HEK293 (cell line): ENCODE results near the gene OR8D1.

Experiments used
- CTCF ChIA-PET: fragments of 350-600 bp; formaldehyde crosslinking; extraction: SDS; loops from one replicate; lab custom pipeline; 2021; ENCODE audit warnings: antibody characterized with exemption; lab: Yijun Ruan, JAX
- POLR2A ChIA-PET: fragments of 300-600 bp; formaldehyde crosslinking; extraction: SDS; loops from one replicate; lab custom pipeline; 2020; ENCODE audit warnings: antibody characterized with exemption, inconsistent platforms; lab: Yijun Ruan, JAX
- H3K27ac ChIP-seq: fragments of 200-500 bp; sonication (Bioruptor generic); 2 replicates; pipeline ENCODE4 v1.5.1; 2014; ENCODE audit warnings: low read depth, low read length, control low read depth, inconsistent platforms; ENCODE audit errors: extremely low read depth
- H3K36me3 ChIP-seq, 2 experiments: fragments of 200-500 bp in 1 of 2; sonication (Bioruptor generic) in 1 of 2; 1 replicate in 1 of 2; 2 replicates in 1 of 2; pipeline ENCODE4 v1.5.1; 2014 to 2017; ENCODE audit warnings: inconsistent platforms in 2 of 2, low read length in 2 of 2; ENCODE audit not compliant: control insufficient read depth in 2 of 2, insufficient read depth in 1 of 2
- H3K4me1 ChIP-seq: fragments of 200-500 bp; sonication (Bioruptor generic); 2 replicates; pipeline ENCODE4 v1.5.1; 2014; ENCODE audit warnings: mild to moderate bottlenecking, low read length, inconsistent platforms; ENCODE audit not compliant: control insufficient read depth, insufficient read depth
- H3K4me3 ChIP-seq: 2 replicates; pipeline ENCODE4 v1.5.1; 2011; ENCODE audit warnings: low read depth, mild to moderate bottlenecking, control low read depth, low read length, moderate library complexity
- H3K9me3 ChIP-seq: fragments of 200-500 bp; sonication (Bioruptor generic); 2 replicates; pipeline ENCODE4 v1.5.1; 2014; ENCODE audit warnings: low read depth, low read length, inconsistent platforms; ENCODE audit not compliant: control insufficient read depth, insufficient read depth
- ATF2 ChIP-seq: fragments of 450-650 bp; formaldehyde crosslinking; IDR thresholded peaks from 2 replicates; pipeline ENCODE4 v1.5.1; 2016; ENCODE audit warnings: missing biosample characterization, missing genetic modification characterization, low read depth
- PATZ1 ChIP-seq: fragments of 450-650 bp; formaldehyde crosslinking; IDR thresholded peaks from 2 replicates; pipeline ENCODE4 v1.5.1; 2016; ENCODE audit warnings: missing biosample characterization, missing genetic modification characterization
- ZNF112 ChIP-seq: fragments of 450-650 bp; formaldehyde crosslinking; IDR thresholded peaks from 2 replicates; pipeline ENCODE4 v1.5.0; 2017; ENCODE audit warnings: missing biosample characterization, missing genetic modification characterization
- ZNF274 ChIP-seq, 2 experiments: fragments of 200-500 bp in 1 of 2; fragments of 450-650 bp in 1 of 2; sonication (Bioruptor generic) in 1 of 2; formaldehyde crosslinking in 1 of 2; IDR thresholded peaks; 2 replicates each; pipeline versions ENCODE4 v1.5.1 to v1.6.1; 2014 to 2016; ENCODE audit warnings: borderline replicate concordance in 1 of 2, inconsistent platforms in 1 of 2, low read length in 1 of 2, missing biosample characterization in 1 of 2, missing genetic modification characterization in 1 of 2
- ZNF280C ChIP-seq: fragments of 450-650 bp; formaldehyde crosslinking; IDR thresholded peaks from 2 replicates; pipeline ENCODE4 v1.5.1; 2016; ENCODE audit warnings: missing biosample characterization, missing genetic modification characterization
- ZNF626 ChIP-seq: fragments of 450-650 bp; sonication (Bioruptor Pico); formaldehyde crosslinking; IDR thresholded peaks from 2 replicates; pipeline ENCODE4 v1.5.1; 2018; ENCODE audit warnings: missing biosample characterization, missing genetic modification characterization, inconsistent platforms
- ZNF629 ChIP-seq: fragments of 450-650 bp; formaldehyde crosslinking; IDR thresholded peaks from 2 replicates; pipeline ENCODE4 v1.5.1; 2017; ENCODE audit warnings: missing biosample characterization, missing genetic modification characterization
- ZNF664 ChIP-seq: fragments of 450-650 bp; formaldehyde crosslinking; IDR thresholded peaks from 2 replicates; pipeline ENCODE4 v1.5.1; 2016; ENCODE audit warnings: missing biosample characterization, missing genetic modification characterization
- ZNF692 ChIP-seq: fragments of 450-650 bp; formaldehyde crosslinking; IDR thresholded peaks from 2 replicates; pipeline ENCODE4 v1.5.1; 2016; ENCODE audit warnings: missing biosample characterization, missing genetic modification characterization
- ZNF776 ChIP-seq: fragments of 450-650 bp; formaldehyde crosslinking; IDR thresholded peaks from 2 replicates; pipeline ENCODE4 v1.5.0; 2017; ENCODE audit warnings: missing biosample characterization, missing genetic modification characterization, borderline replicate concordance
- ZNF785 ChIP-seq: fragments of 450-650 bp; formaldehyde crosslinking; IDR thresholded peaks from 2 replicates; pipeline ENCODE4 v1.5.1; 2016; ENCODE audit warnings: missing biosample characterization, missing genetic modification characterization
- TF ChIP-seq, protein P1 (sequence below): fragments of 450-650 bp; formaldehyde crosslinking; IDR thresholded peaks from 2 replicates; pipeline ENCODE4 v1.5.1; 2016; ENCODE audit warnings: missing biosample characterization, missing genetic modification characterization
- TF ChIP-seq, protein P2 (sequence below): fragments of 450-650 bp; formaldehyde crosslinking; IDR thresholded peaks from 2 replicates; pipeline ENCODE4 v1.5.1; 2016; ENCODE audit warnings: missing biosample characterization, missing genetic modification characterization
- TF ChIP-seq, protein P3 (sequence below): fragments of 450-650 bp; formaldehyde crosslinking; conservative IDR thresholded peaks from 2 replicates; pipeline ENCODE4 v1.5.1; 2016; ENCODE audit warnings: low read depth, missing biosample characterization, missing genetic modification characterization

Gene OR8D1

DNA sequence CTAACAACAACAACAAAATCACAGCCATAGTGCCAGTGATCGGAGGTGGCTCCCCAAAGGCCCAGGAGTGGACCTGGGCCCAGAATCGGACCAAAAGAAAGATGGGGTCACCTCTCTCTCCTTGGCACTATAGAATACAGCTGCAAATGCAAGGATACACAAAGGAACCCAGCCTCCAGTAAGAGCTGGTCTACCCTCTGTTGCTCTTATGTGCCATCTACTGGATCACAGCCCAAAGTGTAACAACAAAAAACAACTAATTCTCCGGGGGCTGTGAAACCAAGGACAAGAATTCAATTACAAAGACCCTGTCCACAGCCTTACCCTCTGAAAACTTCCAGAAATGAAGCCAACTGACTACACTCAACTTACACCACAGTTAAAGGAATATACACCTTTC, 35.9 kb downstream of the OR8D1 start (continued):
- no peak for TF ChIP-seq ATF2 (tag by site-specific recombination)
- TF ChIP-seq ZNF626 (tag by site-specific recombination): no peak
- TF ChIP-seq ZNF664 (tag by site-specific recombination): no peak
- no peak for TF ChIP-seq ZNF785 (tag by site-specific recombination)
- no peak for TF ChIP-seq ZNF112 (tag by site-specific recombination)
- no peak for TF ChIP-seq ZNF274 (IDR thresholded peaks at IDR 0.05; ENCODE audit: low read length)
- TF ChIP-seq ZNF274 (tag by site-specific recombination; IDR thresholded peaks at IDR 0.05; ENCODE audit: borderline replicate concordance): no peak
- TF ChIP-seq, protein P1, sequence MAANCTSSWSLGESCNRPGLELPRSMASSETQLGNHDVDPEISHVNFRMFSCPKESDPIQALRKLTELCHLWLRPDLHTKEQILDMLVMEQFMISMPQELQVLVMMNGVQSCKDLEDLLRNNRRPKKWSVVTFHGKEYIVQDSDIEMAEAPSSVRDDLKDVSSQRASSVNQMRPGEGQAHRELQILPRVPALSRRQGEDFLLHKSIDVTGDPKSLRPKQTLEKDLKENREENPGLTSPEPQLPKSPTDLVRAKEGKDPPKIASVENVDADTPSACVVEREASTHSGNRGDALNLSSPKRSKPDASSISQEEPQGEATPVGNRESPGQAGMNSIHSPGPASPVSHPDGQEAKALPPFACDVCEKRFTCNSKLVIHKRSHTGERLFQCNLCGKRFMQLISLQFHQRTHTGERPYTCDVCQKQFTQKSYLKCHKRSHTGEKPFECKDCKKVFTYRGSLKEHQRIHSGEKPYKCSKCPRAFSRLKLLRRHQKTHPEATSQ (tag by site-specific recombination): no peak

GRCh38 chr11:124277207-124277606, 36.5 kb downstream of the OR8D1 start:
- no peak overlapping the region for H3K27ac ChIP-seq
- ChIA-PET CTCF (interaction anchor here (0.6 to 1.2 kb wide), 2 partner anchors 207 to 676 kb away, joined by 3 read pairs; no protein-coding TSS in a partner anchor), POLR2A (no interaction called here)
- H3K4me1 ChIP-seq: no peaks in the 10 kb centered on the region
- no peaks in the 10 kb centered on the region for H3K36me3 ChIP-seq
- no peak overlapping the region for H3K4me3 ChIP-seq
- H3K9me3 ChIP-seq: no peaks in the 10 kb centered on the region
- TF ChIP-seq PATZ1 (tag by site-specific recombination) (no peak), ZNF776 (no peak), ZNF280C (tag by site-specific recombination) (no peak), ZNF629 (tag by site-specific recombination) (no peak), ZNF692 (tag by site-specific recombination) (no peak)
- TF ChIP-seq, protein P2, sequence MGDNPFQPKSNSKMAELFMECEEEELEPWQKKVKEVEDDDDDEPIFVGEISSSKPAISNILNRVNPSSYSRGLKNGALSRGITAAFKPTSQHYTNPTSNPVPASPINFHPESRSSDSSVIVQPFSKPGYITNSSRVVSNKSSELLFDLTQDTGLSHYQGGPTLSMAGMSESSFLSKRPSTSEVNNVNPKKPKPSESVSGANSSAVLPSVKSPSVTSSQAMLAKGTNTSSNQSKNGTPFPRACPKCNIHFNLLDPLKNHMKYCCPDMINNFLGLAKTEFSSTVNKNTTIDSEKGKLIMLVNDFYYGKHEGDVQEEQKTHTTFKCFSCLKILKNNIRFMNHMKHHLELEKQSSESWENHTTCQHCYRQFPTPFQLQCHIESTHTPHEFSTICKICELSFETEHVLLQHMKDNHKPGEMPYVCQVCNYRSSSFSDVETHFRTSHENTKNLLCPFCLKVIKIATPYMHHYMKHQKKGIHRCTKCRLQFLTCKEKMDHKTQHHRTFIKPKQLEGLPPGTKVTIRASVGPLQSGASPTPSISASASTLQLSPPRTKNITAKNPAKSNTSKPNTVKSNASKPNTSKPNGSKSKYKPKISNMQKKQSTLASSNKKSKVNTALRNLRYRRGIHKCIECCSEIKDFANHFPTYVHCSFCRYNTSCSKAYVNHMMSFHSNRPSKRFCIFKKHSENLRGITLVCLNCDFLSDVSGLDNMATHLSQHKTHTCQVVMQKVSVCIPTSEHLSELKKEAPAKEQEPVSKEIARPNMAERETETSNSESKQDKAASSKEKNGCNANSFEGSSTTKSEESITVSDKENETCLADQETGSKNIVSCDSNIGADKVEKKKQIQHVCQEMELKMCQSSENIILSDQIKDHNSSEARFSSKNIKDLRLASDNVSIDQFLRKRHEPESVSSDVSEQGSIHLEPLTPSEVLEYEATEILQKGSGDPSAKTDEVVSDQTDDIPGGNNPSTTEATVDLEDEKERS (tag by site-specific recombination): no peak
- TF ChIP-seq, protein P1 (tag by site-specific recombination): no peak
- TF ChIP-seq, protein P3, sequence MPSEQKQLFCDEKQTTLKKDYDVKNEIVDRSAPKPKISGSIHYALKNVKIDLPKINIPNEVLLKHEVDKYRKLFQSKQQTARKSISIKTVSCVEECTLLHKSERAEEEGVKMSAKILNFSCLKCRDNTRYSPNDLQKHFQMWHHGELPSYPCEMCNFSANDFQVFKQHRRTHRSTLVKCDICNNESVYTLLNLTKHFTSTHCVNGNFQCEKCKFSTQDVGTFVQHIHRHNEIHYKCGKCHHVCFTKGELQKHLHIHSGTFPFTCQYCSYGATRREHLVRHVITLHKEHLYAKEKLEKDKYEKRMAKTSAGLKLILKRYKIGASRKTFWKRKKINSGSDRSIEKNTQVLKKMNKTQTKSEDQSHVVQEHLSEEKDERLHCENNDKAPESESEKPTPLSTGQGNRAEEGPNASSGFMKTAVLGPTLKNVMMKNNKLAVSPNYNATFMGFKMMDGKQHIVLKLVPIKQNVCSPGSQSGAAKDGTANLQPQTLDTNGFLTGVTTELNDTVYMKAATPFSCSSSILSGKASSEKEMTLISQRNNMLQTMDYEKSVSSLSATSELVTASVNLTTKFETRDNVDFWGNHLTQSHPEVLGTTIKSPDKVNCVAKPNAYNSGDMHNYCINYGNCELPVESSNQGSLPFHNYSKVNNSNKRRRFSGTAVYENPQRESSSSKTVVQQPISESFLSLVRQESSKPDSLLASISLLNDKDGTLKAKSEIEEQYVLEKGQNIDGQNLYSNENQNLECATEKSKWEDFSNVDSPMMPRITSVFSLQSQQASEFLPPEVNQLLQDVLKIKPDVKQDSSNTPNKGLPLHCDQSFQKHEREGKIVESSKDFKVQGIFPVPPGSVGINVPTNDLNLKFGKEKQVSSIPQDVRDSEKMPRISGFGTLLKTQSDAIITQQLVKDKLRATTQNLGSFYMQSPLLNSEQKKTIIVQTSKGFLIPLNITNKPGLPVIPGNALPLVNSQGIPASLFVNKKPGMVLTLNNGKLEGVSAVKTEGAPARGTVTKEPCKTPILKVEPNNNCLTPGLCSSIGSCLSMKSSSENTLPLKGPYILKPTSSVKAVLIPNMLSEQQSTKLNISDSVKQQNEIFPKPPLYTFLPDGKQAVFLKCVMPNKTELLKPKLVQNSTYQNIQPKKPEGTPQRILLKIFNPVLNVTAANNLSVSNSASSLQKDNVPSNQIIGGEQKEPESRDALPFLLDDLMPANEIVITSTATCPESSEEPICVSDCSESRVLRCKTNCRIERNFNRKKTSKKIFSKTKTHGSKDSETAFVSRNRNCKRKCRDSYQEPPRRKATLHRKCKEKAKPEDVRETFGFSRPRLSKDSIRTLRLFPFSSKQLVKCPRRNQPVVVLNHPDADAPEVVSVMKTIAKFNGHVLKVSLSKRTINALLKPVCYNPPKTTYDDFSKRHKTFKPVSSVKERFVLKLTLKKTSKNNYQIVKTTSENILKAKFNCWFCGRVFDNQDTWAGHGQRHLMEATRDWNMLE (tag by site-specific recombination): no peak
